RCC 7860 (cell line): ENCODE results near the gene CACNA1G.

Experiments used
- DNase-seq: peaks from one replicate; pipeline ENCODE4 v3.0.0-alpha.2; 2015; ENCODE audit warnings: low spot score
- FAIRE-seq: peaks from 2 replicates; lab custom pipeline; 2012; peaks lifted over from hg19 to GRCh38; lab: Jason Lieb, UNC

CACNA1G gene

GRCh38 chr17:50665838-50666237, 105.3 kb downstream of the CACNA1G start:
- FAIRE-seq: no peak
- DNase-seq: no peak

GRCh38 chr17:50666316-50666715, 105.8 kb downstream of the CACNA1G start:
- DNase-seq (no peak), FAIRE-seq (no peak)

DNA sequence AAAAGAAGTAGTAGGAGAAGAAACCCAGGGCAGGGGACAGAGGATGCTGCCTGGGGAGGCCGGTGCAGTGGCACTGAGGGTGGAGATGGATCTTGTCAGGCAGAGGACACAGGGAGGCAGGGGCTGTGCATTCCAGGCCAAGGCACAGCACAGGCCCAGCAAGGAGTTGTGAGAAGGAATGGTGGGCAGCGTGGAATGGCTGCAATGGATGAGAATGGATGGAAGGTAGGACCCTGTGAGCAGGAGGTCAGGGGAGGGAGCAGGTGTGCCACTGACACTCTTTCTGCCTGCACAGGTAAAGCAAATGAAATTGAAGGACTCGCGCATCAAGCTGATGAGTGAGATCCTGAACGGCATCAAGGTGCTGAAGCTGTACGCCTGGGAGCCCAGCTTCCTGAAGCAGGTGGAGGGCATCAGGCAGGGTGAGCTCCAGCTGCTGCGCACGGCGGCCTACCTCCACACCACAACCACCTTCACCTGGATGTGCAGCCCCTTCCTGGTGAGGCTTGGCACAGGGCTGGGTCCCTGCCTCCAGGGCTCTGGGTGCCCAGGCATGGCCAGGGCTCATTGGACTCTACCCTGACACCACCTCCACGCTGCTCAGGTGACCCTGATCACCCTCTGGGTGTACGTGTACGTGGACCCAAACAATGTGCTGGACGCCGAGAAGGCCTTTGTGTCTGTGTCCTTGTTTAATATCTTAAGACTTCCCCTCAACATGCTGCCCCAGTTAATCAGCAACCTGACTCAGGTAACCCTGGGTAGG, 106.9 kb downstream of the CACNA1G start:
- FAIRE-seq (no peak), DNase-seq (no peak)

DNA sequence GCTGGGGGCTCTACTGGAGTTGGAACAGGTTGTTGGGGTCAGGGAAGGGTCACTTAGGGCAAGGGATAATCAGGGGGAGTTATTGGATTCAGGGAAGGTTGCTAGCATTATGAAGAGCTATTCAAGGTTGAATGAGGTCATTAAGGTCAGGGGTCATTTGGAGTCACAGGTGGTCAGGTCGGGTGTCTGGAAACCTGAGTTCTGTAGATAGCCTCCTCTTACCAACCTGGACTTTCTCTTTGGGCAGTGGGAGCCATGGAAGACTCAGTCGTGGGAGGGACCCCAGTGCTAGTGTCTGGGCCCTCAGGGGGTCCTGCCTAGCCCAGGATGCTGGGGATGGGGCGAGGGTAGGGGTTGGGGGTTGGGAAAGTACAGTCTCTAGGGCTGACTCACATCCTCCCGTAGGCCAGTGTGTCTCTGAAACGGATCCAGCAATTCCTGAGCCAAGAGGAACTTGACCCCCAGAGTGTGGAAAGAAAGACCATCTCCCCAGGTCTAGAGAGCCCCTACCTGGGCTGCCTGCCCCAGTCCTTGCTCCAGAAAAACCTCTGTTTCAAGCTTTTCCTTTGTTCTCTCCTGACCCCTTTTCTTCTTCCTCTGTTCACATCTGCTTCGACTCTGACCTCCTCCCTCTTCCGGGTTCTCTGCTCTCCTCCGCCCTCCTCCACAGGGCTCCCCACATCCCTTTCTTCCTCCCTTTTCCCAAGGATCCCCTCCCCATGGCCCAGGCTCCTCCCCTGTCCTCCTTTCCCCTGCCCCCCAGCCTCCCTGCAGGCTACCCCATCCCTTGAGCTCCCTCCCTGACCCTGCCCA, 107.7 kb downstream of the CACNA1G start:
- DNase-seq (no peak), FAIRE-seq (no peak)

DNA sequence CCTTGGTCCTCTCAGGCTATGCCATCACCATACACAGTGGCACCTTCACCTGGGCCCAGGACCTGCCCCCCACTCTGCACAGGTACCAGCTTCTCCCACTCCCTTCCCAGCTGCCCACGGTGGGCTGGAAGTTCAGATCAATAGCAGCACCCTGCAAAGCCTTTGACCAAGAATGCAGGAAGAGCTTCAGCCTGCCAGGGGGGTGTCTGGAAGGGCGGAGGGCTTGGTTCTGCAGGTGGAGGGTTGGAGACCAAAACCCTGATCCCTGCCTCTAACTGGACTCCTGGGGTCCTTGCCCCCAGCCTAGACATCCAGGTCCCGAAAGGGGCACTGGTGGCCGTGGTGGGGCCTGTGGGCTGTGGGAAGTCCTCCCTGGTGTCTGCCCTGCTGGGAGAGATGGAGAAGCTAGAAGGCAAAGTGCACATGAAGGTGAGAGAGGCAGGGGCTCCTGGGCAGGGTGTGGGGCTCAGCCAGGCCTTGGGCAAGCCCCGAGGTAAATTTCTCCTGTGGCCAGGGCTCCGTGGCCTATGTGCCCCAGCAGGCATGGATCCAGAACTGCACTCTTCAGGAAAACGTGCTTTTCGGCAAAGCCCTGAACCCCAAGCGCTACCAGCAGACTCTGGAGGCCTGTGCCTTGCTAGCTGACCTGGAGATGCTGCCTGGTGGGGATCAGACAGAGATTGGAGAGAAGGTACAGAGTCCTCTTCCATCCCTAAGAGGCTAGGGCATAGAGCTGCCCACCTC, 108.5 kb downstream of the CACNA1G start:
- FAIRE-seq: no peak
- DNase-seq: no peak

- FAIRE-seq (no peak), DNase-seq (no peak)
Observed at GRCh38 chr17:50672071-50672470, 111.6 kb downstream of the CACNA1G start.

DNA sequence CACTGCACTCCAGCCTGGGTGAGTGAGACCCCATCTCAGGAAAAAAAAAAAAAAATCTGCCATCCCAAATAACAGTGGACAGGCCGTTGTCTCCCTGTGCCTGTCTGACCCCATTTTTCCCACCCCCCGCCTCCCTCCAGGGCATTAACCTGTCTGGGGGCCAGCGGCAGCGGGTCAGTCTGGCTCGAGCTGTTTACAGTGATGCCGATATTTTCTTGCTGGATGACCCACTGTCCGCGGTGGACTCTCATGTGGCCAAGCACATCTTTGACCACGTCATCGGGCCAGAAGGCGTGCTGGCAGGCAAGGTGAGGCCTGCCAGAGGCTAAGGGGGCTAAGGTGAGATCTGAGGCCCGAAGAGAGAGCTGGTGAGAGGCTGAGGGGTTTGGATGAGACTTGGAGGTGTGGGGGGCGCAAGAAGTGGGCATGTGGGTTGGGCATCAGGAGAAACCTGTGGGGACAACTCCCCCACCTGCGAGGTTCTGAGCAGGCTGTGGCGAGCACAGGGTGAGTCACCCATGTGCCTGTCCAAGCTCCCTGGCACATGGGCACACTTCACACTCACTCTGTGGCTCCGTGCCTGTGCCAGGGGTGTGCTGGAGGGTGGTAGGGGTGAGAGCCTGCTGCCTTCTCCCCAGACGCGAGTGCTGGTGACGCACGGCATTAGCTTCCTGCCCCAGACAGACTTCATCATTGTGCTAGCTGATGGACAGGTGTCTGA, 112.5 kb downstream of the CACNA1G start:
- DNase-seq (peak; percentile 37), FAIRE-seq (no peak)

GRCh38 chr17:50675190-50675589, 114.7 kb downstream of the CACNA1G start:
- FAIRE-seq (no peak), DNase-seq (no peak)

DNA sequence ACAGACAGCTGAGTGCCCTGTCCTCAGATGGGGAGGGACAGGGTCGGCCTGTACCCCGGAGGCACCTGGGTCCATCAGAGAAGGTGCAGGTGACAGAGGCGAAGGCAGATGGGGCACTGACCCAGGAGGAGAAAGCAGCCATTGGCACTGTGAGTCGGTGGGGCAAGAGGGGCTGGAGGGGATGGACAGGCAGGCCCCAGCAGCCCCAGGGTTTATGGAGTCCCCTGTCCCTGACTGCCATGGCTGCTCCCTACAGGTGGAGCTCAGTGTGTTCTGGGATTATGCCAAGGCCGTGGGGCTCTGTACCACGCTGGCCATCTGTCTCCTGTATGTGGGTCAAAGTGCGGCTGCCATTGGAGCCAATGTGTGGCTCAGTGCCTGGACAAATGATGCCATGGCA, 115.1 kb downstream of the CACNA1G start:
- DNase-seq (no peak), FAIRE-seq (no peak)

DNA sequence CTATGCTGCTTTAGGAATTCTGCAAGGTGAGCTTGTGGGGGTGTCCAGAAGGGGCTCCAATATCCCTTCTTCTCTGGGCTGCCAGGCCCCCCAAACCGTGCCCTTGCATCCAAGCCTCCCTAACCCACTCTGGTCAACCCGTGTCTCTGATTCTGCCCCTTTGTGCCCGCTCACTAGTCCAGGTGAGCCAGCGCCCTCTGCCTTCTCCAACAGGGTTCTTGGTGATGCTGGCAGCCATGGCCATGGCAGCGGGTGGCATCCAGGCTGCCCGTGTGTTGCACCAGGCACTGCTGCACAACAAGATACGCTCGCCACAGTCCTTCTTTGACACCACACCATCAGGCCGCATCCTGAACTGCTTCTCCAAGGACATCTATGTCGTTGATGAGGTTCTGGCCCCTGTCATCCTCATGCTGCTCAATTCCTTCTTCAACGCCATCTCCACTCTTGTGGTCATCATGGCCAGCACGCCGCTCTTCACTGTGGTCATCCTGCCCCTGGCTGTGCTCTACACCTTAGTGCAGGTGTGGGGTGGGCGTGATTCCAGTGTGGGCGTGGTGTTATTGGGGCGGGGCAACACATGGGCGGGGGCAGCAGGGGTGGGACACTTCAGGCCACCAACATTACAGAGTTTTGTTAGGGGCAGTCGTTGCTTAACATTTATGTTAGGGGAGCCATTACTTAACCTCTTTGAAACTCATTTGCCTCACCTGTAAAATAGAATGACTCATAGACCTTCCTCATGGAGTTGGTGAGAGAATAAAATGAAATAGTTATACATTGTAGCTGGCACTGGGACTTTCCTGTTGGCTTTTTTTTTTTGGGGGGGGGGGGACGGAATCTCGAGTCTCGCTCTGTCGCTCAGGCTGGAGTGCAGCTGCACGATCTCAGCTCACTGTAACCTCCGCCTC, 115.8 kb downstream of the CACNA1G start:
- FAIRE-seq: no peak
- DNase-seq: no peak
